Astrocyte (in vitro differentiated cells and primary cell): ENCODE data around the gene ENHO. TPM values are rescaled to one million over a fixed set of nuclear protein-coding genes. Genes with fewer than 3 reads are reported as not detected.

Experiments used
- DNase-seq: peaks from one replicate; pipeline ENCODE4 v3.0.0-alpha.2; 2010; ENCODE audit warnings: low read depth
- FAIRE-seq: peaks from 2 replicates; lab custom pipeline; 2011; peaks lifted over from hg19 to GRCh38; lab: Jason Lieb, UNC
- H2AFZ ChIP-seq: 2 replicates; pipeline ENCODE4 v1.6.0; 2012; ENCODE audit warnings: low read depth, low read length, inconsistent platforms
- H3K27ac ChIP-seq: 2 replicates; pipeline ENCODE4 v1.5.1; 2011; ENCODE audit warnings: low read depth, low read length, inconsistent platforms
- H3K27me3 ChIP-seq: 2 replicates; pipeline ENCODE4 v1.6.0; 2011; ENCODE audit warnings: low read length, inconsistent platforms; ENCODE audit not compliant: insufficient read depth
- H3K36me3 ChIP-seq: 2 replicates; pipeline ENCODE4 v1.5.1; 2011; ENCODE audit warnings: low read length, inconsistent platforms; ENCODE audit not compliant: insufficient read depth
- H3K4me1 ChIP-seq: 2 replicates; pipeline ENCODE4 v1.5.1; 2011; ENCODE audit warnings: low read length, inconsistent platforms; ENCODE audit not compliant: insufficient read depth
- H3K4me2 ChIP-seq: 2 replicates; pipeline ENCODE4 v1.6.0; 2012; ENCODE audit warnings: low read length, inconsistent platforms
- H3K4me3 ChIP-seq: 2 replicates; pipeline ENCODE4 v1.5.1; 2011; ENCODE audit warnings: low read depth, mild to moderate bottlenecking, low read length, inconsistent platforms; ENCODE audit not compliant: insufficient read depth
- H3K79me2 ChIP-seq: 2 replicates; pipeline ENCODE4 v1.6.0; 2012; ENCODE audit warnings: mild to moderate bottlenecking, low read length, inconsistent platforms; ENCODE audit not compliant: insufficient read depth
- H3K9ac ChIP-seq: 2 replicates; pipeline ENCODE4 v1.6.0; 2012; ENCODE audit warnings: mild to moderate bottlenecking, low read length, inconsistent platforms
- H3K9me3 ChIP-seq: 2 replicates; pipeline ENCODE4 v1.5.1; 2012; ENCODE audit warnings: low read depth, mild to moderate bottlenecking, low read length, inconsistent platforms; ENCODE audit not compliant: insufficient read depth
- H4K20me1 ChIP-seq: 2 replicates; pipeline ENCODE4 v1.6.0; 2012; ENCODE audit warnings: low read length, inconsistent platforms; ENCODE audit not compliant: insufficient read depth
- H3K27ac Mint-ChIP-seq: one replicate; pipeline ENCODE4 v1.8.0; 2021; ENCODE audit warnings: mild to moderate bottlenecking, mixed read lengths; ENCODE audit not compliant: unreplicated experiment
- H3K27me3 Mint-ChIP-seq: one replicate; pipeline ENCODE4 v1.8.0; 2021; ENCODE audit warnings: low read depth, mixed read lengths; ENCODE audit not compliant: unreplicated experiment
- H3K36me3 Mint-ChIP-seq: one replicate; pipeline ENCODE4 v1.8.0; 2021; ENCODE audit warnings: low read depth, mixed read lengths; ENCODE audit not compliant: unreplicated experiment
- H3K4me1 Mint-ChIP-seq: one replicate; pipeline ENCODE4 v1.8.0; 2021; ENCODE audit warnings: low read depth, mixed read lengths; ENCODE audit not compliant: unreplicated experiment
- H3K4me3 Mint-ChIP-seq: one replicate; pipeline ENCODE4 v1.8.0; 2021; ENCODE audit warnings: mild to moderate bottlenecking, moderate library complexity, mixed read lengths; ENCODE audit not compliant: unreplicated experiment
- H3K9me3 Mint-ChIP-seq: one replicate; pipeline ENCODE4 v1.8.0; 2021; ENCODE audit warnings: mild to moderate bottlenecking, mixed read lengths; ENCODE audit not compliant: unreplicated experiment
- EZH2 ChIP-seq: IDR thresholded peaks from 2 replicates; pipeline ENCODE4 v1.6.1; 2012; ENCODE audit warnings: mild to moderate bottlenecking, low read length, inconsistent platforms; ENCODE audit not compliant: insufficient read depth
- total RNA-seq: library from RNA; stranded (reverse); gene quantifications from 2 replicates; pipeline ENCODE4 v1.2.1, GENCODE V29; 2021
- TF ChIP-seq, protein P1 (sequence below): IDR thresholded peaks from 2 replicates; pipeline ENCODE4 v1.5.1; 2011; ENCODE audit warnings: low read depth, mild to moderate bottlenecking, inconsistent platforms, low read length, moderate library complexity; ENCODE audit not compliant: insufficient read depth

The ENHO gene
- total RNA-seq, 1 donor from 2014 or later = 1.1 TPM

DNA sequence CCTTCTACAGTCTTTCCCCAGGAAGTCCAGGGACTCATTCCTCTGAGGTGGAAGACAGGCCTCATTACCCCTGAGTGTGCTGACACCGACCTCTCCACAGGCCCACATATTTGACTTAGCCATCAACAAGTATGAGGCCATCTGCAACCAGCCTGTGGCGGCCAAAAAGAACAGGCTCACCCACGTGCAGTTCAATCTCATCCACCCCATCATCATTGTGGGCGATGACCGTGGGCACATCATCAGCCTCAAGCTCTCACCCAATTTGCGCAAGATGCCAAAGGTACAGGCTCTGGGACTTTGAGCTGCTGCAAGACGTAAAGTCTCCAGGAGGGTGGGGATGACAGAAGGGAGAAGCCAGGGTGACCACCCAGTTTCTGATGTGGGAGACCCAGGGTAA lies 5.6 kb downstream of the ENHO start:
- no peak overlapping the region for H3K27ac Mint-ChIP-seq
- peaks cover under 1% of the 10 kb centered on the region for H4K20me1 ChIP-seq
- no peak overlapping the region for H3K9ac ChIP-seq
- TF ChIP-seq, protein P1, sequence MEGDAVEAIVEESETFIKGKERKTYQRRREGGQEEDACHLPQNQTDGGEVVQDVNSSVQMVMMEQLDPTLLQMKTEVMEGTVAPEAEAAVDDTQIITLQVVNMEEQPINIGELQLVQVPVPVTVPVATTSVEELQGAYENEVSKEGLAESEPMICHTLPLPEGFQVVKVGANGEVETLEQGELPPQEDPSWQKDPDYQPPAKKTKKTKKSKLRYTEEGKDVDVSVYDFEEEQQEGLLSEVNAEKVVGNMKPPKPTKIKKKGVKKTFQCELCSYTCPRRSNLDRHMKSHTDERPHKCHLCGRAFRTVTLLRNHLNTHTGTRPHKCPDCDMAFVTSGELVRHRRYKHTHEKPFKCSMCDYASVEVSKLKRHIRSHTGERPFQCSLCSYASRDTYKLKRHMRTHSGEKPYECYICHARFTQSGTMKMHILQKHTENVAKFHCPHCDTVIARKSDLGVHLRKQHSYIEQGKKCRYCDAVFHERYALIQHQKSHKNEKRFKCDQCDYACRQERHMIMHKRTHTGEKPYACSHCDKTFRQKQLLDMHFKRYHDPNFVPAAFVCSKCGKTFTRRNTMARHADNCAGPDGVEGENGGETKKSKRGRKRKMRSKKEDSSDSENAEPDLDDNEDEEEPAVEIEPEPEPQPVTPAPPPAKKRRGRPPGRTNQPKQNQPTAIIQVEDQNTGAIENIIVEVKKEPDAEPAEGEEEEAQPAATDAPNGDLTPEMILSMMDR = no peak
- TF ChIP-seq EZH2 = no peak
- no peak overlapping the region for H3K27ac ChIP-seq
- H3K4me1 ChIP-seq = no peaks in the 10 kb centered on the region
- no peak overlapping the region for H3K4me2 ChIP-seq
- H3K4me3 ChIP-seq = no peak overlapping the region
- DNase-seq (no peak), FAIRE-seq (no peak)
- H3K27me3 Mint-ChIP-seq = peaks cover 57% of the 10 kb centered on the region
- H2AFZ ChIP-seq = no peak overlapping the region
- peaks cover 3% of the 10 kb centered on the region for H3K4me1 Mint-ChIP-seq
- H3K79me2 ChIP-seq = no peaks in the 10 kb centered on the region
- H3K4me3 Mint-ChIP-seq = no peak overlapping the region
- no peaks in the 10 kb centered on the region for H3K9me3 ChIP-seq
- H3K36me3 Mint-ChIP-seq = no peaks in the 10 kb centered on the region
- H3K27me3 ChIP-seq = peaks cover 4% of the 10 kb centered on the region
- no peaks in the 10 kb centered on the region for H3K9me3 Mint-ChIP-seq
- no peaks in the 10 kb centered on the region for H3K36me3 ChIP-seq

DNA sequence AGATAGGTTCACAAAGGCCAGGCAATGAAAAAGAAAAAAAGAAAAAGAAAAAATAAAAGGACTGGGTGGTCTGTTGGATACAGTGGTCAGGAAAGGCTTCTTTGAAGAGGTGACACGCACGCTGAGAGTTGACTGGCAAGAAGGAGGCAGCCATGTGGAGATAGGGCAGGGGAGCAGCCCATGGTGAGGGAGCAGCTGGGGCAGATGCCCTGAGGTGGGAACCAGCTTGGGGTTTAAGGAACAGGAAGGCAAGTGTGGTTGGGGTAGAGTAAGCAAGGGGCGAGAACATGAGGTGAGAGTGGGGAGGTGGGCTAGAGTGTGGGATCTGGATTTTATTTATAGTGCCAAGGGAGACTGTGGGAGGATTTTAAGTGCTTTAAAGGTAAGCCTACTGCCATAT lies 6.8 kb downstream of the ENHO start:
- DNase-seq = no peak
- TF ChIP-seq, protein P1 = no peak
- TF ChIP-seq EZH2 = no peak
- H3K4me1 Mint-ChIP-seq = peaks cover 3% of the 10 kb centered on the region

DNA sequence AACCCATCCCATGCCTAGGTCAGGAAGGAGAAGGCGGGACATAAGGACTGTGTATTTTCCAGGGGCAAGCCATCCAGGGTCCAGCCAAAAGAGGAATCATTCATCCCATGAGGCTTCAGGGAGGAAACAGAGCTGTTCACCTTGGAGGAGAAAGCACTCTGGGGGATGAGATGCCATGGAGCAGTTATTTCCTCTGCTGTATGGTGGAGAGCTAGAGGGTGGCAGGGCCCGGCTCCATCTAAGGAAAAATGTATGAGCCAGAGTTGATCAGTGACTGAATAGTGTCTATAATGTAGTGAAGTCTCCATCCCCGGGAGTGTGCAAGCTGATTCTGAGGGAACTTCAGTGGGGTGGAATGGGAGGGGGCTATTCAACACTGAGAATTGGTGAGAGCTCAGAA lies 8.0 kb downstream of the ENHO start:
- Histone ChIP-seq H3K9ac (no peak overlapping the region), H3K79me2 (no peaks in the 10 kb centered on the region), H3K36me3 (no peaks in the 10 kb centered on the region), H4K20me1 (no peaks in the 10 kb centered on the region), H3K9me3 (no peaks in the 10 kb centered on the region), H3K27ac (no peak overlapping the region), H3K4me1 (no peaks in the 10 kb centered on the region), H3K4me3 (no peak overlapping the region), H2AFZ (no peak overlapping the region), H3K4me2 (no peak overlapping the region), H3K27me3 (peaks cover 7% of the 10 kb centered on the region)
- peaks cover 3% of the 10 kb centered on the region for H3K4me1 Mint-ChIP-seq
- DNase-seq = no peak
- TF ChIP-seq, protein P1 = no peak
- no peak for TF ChIP-seq EZH2
- no peak overlapping the region for H3K27ac Mint-ChIP-seq
- H3K36me3 Mint-ChIP-seq = peaks cover 1% of the 10 kb centered on the region
- FAIRE-seq = no peak
- H3K9me3 Mint-ChIP-seq = peaks cover 3% of the 10 kb centered on the region
- H3K27me3 Mint-ChIP-seq = peaks cover 55% of the 10 kb centered on the region
- no peak overlapping the region for H3K4me3 Mint-ChIP-seq

More for the DNA sequence above, 6.8 kb downstream of the ENHO start:
- Mint-ChIP-seq H3K36me3 (no peaks in the 10 kb centered on the region), H3K4me3 (no peak overlapping the region), H3K9me3 (peaks cover 3% of the 10 kb centered on the region), H3K27ac (no peak overlapping the region), H3K27me3 (peaks cover 55% of the 10 kb centered on the region)
- Histone ChIP-seq H3K9ac (no peak overlapping the region), H3K4me3 (no peak overlapping the region), H3K36me3 (no peaks in the 10 kb centered on the region), H3K79me2 (no peaks in the 10 kb centered on the region), H3K9me3 (no peaks in the 10 kb centered on the region), H2AFZ (no peak overlapping the region), H4K20me1 (no peaks in the 10 kb centered on the region), H3K27ac (no peak overlapping the region), H3K27me3 (peaks cover 7% of the 10 kb centered on the region), H3K4me2 (no peak overlapping the region), H3K4me1 (no peaks in the 10 kb centered on the region)
- no peak for FAIRE-seq
